DMS153 (cell line): Measurements from ENCODE around the gene FCRL4.
A peak's percentile ranks its signal among the peaks of the same experiment; 100 is the strongest.

Source experiments
- DNase-seq: peaks from one replicate; lab custom pipeline; 2025; lab: John Stamatoyannopoulos, UW

FCRL4 gene

DNA sequence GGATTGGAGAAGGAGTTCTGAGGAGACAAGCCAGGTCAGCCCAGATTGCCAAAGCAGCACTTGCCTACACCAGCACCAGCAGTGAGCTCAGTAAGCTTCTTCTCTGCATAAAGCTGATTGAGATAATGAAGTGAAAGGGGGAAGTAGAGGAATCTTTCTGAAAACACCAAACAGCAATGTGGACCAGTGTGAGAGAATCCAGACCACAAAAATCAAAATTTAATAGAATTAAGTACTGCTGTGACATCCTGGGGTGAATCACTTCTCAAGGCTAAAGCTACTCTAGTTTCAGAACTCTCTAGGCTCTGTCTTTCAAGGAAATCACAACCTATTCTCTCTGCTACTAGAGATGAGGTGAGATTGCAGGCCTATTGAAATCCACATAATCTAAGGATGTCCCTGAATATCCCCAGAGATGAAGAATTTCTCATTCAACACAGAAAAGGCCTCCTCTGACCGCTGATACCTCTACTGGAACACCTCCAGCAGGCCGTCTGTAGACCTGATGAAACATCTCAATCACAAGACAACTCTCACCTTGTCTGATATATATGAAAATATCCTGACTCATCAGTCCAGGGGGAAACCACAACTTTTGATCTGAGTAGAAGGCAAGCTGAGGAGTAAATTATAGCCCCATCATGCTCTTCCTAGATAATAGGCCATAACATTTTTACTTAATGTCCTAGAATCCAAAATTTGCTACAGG, at the start of gene FCRL4:
Gene FCRL4 (minus strand): TSS at position 127 of the 709 bp plus-strand sequence. CDS start 141 bp downstream, outside the sequence.
- no peak for DNase-seq

DNA sequence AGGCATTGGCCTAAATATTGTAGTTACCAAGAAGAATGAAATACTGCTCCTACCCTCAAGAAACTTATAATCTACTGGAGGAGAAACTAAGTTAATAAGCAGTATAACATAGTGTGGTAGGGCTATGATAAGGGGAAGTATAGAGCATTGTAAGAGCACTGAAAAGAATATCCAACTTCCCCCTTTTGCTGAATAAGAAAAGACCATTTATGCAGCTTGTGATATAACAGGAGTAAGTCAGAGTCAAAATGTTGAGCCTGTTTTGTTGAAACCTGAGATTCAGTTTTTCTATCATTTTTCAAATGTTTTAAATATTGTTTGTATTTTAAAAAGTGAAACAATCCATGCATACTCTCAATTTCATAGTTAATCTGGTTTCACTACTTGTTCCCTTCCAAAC, 48.3 kb upstream of the FCRL4 start:
- no peak for DNase-seq

DNA sequence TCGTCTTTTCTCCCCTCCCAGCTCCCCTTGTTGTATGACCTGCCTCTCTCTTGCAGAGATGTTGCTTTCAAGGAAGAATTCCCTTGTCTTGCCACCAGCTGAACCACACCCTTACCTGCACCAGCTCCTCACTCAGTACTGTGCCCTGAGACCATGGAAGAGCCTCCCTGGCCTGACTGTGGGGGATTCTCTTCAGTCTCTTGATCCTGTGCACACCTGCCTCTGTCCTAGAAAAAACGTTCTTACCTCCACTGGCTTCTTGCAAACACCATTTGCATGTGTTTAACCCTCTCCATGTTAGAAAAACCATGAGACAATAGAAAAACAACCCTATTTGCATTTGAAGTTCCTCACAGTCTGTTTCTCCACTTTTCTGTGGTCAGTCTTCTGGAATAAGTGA, 43.3 kb upstream of the FCRL4 start:
- DNase-seq = no peak

DNA sequence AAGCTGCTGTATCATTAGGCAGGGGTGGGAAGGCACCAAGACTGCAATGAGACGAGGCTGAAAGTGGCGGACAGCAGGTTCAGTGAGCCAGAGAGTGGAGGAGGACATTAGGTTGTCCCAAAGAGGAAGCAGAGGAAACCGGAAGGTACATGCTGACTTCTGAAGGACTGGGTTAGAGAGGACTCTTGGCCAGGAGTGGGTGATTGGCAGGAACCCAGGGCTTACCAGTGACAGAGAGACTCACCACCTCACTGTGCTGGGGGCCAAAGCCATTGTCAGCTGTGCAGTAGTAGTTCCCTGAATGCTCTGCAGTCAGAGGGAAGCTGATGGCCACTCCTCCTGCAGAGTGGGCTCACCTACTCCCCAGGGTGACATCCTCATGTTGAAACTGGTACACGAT, 41.9 kb upstream of the FCRL4 start:
- no peak for DNase-seq

DNA sequence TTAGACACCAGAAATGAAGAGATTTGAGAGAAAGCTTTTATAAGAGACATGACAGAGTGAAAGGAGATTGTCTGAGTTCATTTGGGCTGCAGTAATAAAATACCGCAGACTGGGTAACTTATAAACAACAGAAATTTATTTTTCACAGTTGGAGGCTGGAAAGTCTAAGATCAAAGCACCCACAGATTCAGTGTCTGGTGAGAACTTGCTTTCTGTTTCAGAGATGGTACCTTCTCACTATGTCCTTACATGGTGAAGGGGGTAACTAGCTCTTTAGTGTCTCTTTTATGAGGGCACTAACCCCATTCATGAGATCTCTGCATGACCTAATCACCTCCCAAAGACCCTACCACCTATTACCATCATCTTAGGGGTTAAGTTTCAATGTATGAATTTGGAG, 30.9 kb upstream of the FCRL4 start:
- DNase-seq = no peak

DNA sequence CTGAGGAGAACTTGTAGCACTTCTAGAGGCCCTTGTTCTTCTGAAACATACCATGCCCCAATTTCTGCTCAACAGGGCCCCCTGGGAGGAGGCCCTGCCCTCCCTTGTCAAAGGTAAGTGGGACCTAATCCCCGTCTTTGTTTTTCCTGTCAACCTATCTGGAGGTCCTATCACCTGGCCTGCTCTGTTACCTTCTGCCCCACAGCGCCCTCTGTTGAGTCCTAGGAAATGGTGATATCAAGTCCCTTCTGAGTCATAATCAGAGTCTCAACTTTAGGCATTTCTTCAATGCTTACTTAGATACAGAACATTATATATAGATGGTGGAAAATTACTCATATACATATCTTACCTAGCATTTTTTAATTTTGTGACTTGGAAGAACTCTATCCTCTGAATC, 28.2 kb upstream of the FCRL4 start:
- no peak for DNase-seq

DNA sequence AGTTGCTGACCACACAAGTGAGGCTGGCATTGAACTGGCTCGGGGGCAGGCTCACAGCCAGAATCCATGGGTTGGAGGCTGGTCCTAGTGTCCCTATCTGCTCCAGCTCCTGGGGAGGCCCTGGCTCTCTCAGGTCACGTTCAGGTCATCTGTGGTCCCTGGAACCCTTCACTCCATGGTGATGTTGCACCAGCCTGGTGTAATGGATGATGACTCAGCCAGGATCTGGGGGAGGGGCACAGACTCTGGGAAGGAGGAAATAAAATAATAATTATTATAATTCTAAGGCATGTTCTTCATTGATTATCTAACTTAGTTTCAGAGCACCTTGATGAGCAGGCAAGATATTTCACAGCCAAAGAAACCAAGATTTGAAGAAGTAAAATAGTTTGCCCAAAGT, 26.6 kb upstream of the FCRL4 start:
- no peak for DNase-seq

DNA sequence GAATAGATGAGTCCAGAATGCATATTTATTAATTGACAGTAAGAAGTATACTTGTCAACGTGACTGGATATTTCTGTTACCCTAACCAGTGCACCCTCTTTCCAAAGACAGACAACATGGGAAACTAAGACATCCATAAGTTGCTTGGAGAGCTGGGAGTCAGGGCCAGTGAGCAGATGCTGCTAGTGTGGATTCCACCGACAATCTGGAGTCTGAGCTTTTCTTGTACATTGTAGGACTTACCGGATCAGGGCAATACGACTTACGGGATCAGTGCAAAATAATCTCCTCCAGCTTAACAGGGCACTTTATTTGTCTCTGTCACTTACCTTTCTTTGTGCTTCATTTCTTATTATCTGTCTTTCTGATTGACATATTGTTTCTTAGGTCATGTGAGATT, 24.6 kb upstream of the FCRL4 start:
- no peak for DNase-seq

DNA sequence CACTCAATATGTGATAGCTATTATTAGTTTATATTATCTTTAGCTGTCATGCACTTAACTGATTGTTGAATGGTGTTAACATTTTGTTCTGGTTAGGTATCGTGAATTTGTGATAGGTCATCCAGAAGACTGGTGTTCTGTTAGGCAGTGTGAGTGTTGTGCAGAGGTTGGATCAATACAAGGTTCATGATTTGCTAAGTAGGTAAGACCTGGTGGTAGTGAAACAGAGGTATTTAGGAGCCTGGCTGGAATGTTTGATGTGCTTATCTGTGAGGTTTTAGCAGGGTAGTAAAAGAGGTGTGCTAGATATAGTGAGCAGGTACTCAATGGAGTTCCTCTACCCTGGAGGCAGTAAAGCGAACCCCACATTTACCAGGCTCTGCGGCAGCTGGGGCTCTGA, 20.3 kb upstream of the FCRL4 start:
- DNase-seq = no peak

DNA sequence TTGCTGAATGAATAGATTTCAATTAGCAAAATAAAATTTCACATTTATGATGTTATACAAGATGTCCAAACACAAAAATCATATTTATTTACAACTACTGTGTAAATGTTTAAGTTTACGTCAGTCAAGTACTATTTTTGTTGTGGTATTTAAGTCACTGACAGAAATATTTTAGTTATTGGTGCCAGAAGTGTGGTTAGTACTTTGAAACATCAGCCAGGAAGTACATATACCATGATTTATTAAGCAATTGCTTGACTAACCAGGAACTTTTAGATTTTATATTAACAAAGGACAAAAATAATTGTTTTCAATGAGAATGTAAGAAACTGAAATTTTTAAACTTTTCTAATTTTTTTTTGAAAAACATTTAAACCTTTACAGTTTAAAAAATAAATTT, 2.4 kb upstream of the FCRL4 start:
- no peak for DNase-seq

DNA sequence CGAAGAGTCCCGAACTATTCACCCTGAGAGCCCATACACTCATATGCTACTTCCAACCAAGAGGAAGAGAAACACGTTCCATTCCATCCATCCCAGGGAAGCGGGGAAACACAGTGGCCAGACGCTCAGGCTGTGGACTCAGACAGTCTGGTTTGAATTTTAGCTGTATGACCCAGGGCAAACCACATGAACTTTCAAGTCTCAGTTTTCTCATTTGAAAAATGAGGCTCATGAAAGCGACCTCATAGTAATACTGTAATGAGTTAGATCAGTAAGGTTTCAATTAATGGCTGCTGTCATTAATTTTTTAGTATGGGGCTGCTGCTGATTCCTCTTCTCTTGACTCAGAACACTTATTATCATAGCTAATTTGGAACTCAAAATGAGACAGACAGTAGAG, 1.5 kb downstream of the FCRL4 start:
- no peak for DNase-seq

DNA sequence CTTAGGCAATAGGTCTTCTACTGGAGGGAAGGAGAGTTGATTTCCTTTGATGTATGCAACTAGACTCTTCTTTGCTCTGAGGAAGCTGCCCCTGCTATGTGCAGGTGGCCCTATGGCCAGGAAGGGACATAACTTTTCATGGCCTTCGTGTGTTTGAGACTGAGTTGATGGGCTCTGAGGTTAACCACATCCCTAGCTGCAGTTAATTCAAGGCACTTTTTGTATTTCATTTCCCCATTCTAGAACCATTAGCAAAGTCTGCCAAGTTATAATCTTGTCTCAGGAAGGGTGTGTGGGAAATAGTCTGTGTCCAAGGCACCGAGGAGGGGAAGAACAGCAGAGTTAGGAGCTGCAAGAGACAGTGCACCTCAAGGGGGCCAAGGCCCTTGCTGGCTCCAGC, 2.5 kb downstream of the FCRL4 start:
- DNase-seq = no peak

DNA sequence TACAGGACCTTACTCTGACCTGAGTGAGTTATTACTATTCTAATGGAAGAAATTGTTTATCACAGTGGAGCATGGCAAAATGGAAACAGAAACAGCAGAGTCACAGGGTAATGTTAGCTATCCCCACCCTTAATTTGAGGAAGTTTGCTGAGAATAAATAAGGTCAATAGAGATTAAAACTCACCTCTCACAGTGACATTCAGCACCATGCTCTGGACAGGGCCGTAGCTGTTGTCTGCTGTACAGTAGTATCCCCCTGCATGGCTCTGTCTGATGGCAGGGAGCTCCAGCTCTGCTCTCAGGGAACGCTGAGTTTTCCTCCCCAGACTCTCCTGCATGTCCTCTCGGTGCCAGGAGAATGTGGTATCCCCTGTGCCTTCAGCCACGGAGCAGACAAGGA, 11.9 kb downstream of the FCRL4 start:
- DNase-seq = no peak

DNA sequence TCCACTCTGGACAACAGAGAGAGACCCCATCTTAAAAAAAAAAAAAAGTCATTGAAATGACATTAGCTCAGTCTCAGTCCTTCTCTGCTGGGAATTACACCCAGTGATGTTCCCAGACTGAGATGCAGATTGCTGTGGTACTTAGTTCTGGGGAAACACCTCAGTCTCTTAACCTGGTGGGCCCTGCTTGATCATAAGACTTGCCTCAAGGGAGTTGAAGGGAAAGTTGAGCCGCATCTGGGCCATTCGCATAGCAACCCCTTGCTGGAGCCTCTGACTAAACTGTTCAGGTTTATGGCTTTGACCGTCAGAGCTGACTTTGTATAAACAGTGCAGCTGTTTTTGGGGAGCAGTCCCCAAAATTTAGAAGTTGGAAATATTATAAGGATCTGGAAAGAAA, 13.4 kb downstream of the FCRL4 start:
- DNase-seq = no peak

DNA sequence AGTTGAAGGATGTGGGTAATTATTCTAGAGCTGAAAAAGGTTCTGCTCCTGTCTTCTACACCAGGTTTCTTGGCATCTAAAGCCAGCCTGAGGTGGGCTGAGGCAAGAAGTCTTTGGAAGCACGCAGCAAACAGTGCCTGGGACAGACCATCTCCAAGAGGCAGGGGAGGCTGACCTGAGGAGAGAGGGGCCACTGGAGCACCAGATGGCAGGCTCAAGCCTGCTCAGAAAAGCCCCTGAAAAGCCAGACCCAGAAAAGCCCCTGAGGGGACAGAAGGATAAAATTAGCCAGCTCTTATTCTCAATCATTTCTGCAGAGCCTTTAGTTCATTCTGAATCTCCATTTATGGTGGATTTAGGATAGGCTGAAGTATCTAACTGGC, 17.1 kb downstream of the FCRL4 start:
- DNase-seq = no peak

DNA sequence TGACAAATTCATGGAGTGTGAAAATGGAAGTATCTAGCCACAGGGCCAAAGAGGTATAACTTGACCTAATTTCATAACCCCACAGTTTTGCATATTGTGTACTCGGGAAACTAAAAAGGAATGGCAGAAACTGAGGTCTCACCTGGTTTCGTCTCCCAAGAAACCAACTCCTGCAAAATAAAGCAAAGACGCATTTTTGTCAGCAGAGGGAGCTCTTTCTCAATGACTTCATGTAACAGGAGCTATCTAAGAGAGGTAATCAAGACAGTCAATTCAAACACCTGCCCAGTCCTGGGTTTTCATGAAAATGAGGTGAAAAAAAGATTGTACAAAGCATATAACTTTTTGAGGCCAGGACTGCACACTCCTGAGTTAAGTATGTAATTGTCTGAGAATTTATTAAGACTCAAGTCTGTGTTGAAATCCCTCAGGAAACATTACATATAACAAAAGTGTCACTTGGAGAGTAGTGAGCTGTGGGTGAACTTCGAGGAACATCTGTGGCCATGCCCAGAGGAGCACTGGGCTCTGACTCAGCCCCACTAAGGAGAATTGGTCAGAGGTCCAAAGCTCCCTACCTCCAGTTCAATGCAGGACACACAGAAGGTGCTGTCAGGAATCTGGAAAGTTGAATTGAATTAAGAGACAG, 17.6 kb downstream of the FCRL4 start:
- DNase-seq = peak; percentile 65

DNA sequence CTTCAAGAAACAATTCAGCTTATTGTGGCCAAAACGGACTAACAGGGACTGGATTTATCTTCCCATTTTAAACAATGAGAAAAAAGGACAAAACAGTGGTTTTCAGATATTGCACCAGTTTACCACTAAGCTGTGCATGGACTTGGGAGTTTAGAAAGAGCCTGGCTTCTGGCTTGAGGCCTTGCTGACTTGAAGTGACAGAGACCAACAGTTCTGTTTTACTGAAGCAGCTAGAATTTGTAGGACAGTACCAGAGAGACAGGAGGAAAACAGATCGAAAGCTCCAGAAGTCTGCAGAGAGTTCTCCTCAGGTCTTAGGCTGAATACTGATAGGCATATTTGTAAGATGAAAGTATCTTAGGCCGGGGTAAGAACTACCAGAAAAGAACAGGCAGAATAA, 20.5 kb downstream of the FCRL4 start:
- no peak for DNase-seq

DNA sequence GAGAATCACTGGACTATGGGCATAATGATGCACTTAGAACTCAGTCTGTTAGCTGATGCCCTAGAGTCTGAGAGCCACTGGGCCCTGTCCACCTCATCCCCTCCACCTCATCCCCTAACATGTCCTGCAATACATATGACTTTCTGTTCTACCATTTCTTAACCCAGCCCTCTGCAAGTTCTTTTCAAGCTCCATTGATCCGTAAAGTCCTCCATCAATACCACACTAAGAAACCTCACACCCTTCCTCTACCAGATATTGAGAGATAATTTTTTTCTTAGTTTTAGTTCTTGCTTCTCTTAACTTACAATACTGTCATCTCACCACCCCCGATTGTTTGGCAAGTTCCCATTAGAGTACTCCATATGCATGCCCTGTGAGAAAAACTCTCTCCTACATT, 22.1 kb downstream of the FCRL4 start:
- DNase-seq = no peak

DNA sequence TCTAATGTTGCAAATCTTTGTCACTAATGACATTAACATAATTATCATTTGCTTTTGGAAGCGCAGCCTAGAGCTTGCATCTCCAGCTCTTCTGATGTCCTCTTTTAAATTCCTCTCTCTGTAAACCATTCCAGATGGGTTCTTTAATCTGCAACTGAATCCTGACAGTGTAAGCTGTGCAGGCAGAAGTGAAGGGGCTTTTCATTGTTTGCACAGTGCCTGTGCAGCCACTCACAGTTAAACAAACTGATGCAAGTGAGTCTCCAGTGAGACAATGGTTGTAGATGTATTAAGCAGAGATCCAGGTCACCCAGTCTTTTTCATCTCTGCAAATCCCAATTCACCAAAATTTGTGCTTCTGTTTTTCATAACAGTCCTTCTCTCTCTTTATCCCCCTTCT, 23.0 kb downstream of the FCRL4 start:
- DNase-seq = no peak

DNA sequence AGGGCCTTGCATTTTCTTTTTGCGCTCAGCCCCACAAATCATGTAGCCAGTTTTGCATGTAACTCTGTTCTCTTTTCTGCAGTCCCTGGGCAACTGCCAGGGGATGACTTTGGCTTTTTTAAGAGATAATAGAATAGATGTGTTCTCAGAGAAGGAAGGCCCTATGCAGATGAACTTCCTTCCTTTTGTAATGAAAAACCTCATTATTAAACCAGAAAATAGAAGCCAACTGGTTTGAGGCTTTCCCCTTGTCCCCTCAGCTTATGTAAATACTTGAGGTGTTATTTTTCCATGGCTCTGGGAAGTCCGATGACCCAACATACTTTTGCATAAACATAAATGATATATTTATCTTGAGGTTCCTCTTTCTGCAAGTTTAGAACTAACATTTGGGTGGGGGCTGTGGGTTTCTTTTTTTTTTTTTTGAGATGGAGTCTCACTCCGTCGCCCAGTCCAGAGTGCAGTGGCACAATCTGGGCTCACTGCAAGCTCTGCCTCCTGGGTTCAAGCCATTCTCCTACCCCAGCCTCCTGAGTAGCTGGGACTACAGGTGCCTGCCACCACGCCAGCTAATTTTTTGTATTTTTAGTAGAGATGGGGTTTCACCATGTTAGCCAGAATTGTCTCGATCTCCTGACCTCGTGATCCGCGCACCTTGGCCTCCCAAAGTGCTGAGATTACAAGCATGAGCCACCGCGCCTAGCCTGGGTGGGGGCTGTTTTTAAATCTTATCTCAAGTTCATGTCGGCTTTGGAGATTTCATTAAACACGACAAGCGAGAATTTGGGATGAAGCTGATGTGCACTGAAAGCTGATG, 31.2 kb downstream of the FCRL4 start:
- DNase-seq = no peak

DNA sequence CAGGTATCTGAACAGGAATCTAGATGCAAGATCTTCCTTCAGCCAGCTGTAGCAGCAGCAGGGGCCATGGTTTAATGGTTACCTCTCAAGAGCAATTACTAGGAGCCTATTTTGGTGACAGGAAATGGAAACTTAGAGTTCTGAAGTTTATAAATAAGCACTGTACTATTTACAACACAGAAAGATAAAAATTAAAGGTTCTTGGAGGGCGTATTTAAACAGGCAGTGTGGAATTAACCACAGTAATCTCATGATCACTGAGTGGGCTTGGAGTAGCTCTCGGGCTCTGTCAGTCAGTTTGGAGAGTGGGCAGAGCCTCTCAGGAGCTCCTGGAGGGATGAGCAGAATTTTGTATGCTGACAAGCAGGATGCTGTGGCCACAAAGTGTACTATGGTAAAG, 35.4 kb downstream of the FCRL4 start:
- DNase-seq = no peak

DNA sequence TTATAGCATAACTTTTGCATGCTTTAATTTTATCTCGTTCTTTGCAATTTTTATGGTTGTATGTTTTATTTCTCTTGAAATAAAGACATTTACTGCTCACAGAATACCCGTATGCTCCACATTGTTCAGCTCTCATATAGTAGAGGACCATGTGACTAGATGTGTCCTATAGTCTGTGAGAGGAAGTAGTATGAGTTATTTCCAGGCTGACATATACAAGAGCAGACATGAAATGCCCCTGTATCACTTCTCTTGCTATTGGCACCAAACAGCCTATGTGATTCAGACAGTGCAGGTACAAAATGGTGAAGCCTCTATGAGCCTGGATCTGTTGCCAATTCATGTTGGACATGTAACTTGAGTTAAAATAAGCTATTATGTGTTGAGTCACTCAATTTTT, 39.8 kb downstream of the FCRL4 start:
- DNase-seq = no peak
